Left ventricle myocardium inferior (tissue), 1 donor: ENCODE results near the gene LRRC71. TPM values are rescaled to one million over a fixed set of nuclear protein-coding genes. Genes with fewer than 3 reads are reported as not detected.

ENCODE experiments used
- DNase-seq: peaks from one replicate; pipeline ENCODE4 v3.0.0-alpha.2; 2020
- H3K27ac ChIP-seq: fragments of 200-600 bp; replicated peaks from 2 replicates; pipeline ENCODE4 v1.8.0; 2021
- H3K27me3 ChIP-seq: fragments of 200-600 bp; 2 replicates; pipeline ENCODE4 v1.8.0; 2021; ENCODE audit warnings: low read depth
- H3K36me3 ChIP-seq: fragments of 200-600 bp; 2 replicates; pipeline ENCODE4 v1.8.0; 2021
- H3K4me1 ChIP-seq: fragments of 200-600 bp; 2 replicates; pipeline ENCODE4 v1.8.0; 2021
- H3K4me3 ChIP-seq: fragments of 200-600 bp; 2 replicates; pipeline ENCODE4 v1.8.0; 2021; ENCODE audit warnings: mild to moderate bottlenecking, moderate library complexity
- H3K9me3 ChIP-seq: fragments of 200-600 bp; replicated peaks from 2 replicates; pipeline ENCODE4 v1.8.0; 2021
- CTCF ChIP-seq: fragments of 200-600 bp; IDR thresholded peaks from 2 replicates; pipeline ENCODE4 v1.8.0; 2021; ENCODE audit warnings: antibody characterized with exemption, mild to moderate bottlenecking, borderline replicate concordance
- intact Hi-C: fragments of 100-400 bp; cut with micrococcal nuclease; formaldehyde crosslinking; loops from one replicate; pipeline ENCODE4 v1.11.0; 2022
- total RNA-seq: library from RNA; stranded (reverse); fragmentation: NEBNext Ultra II Directional; extraction: Animal tissue kit (Norgen Biotek cat#: 25700); gene quantifications from one replicate; pipeline ENCODE4 v1.2.1, GENCODE V29; 2021
- donor health status: DM: no; HTN: yes; CAD: no; lungs with severe emphysema.

LRRC71 gene
- total RNA-seq, 1 donor from 2014 or later, result 0.27 TPM

GRCh38 chr1:156895455-156895812 is 25.0 kb upstream of the LRRC71 start:
- Histone ChIP-seq H3K4me1 (peaks cover 84% of the 10 kb centered on the region), H3K36me3 (no peaks in the 10 kb centered on the region), H3K27ac (peak overlapping the region; percentile 94), H3K27me3 (peaks cover 48% of the 10 kb centered on the region), H3K9me3 (no peaks in the 10 kb centered on the region), H3K4me3 (peak overlapping the region; percentile 72)
- intact Hi-C loops, result no loop called here
- DNase-seq, result no peak
- no peak for TF ChIP-seq CTCF

- peak overlapping the region; percentile 72 for H3K4me3 ChIP-seq
Measured at GRCh38 chr1:156895927-156896326, 24.5 kb upstream of the LRRC71 start.

GRCh38 chr1:156896490-156897033 is 23.9 kb upstream of the LRRC71 start:
- Histone ChIP-seq H3K27me3 (peaks cover 51% of the 10 kb centered on the region), H3K27ac (peak overlapping the region; percentile 94), H3K36me3 (no peaks in the 10 kb centered on the region), H3K9me3 (no peaks in the 10 kb centered on the region), H3K4me1 (peaks cover 95% of the 10 kb centered on the region), H3K4me3 (peak overlapping the region; percentile 72)
- no peak for DNase-seq
- TF ChIP-seq CTCF, result no peak
- intact Hi-C loops, result no loop called here

More at GRCh38 chr1:156895927-156896326, 24.5 kb upstream of the LRRC71 start:
- Histone ChIP-seq H3K27ac (peak overlapping the region; percentile 94), H3K36me3 (no peaks in the 10 kb centered on the region), H3K27me3 (peaks cover 51% of the 10 kb centered on the region), H3K4me1 (peaks cover 89% of the 10 kb centered on the region), H3K9me3 (no peaks in the 10 kb centered on the region)
- TF ChIP-seq CTCF, result no peak
- DNase-seq, result no peak
- intact Hi-C loops, result no loop called here

GRCh38 chr1:156897078-156897825 is 23.2 kb upstream of the LRRC71 start:
- Histone ChIP-seq H3K9me3 (no peaks in the 10 kb centered on the region), H3K27ac (peak overlapping the region; percentile 94), H3K27me3 (peaks cover 51% of the 10 kb centered on the region), H3K36me3 (no peaks in the 10 kb centered on the region), H3K4me1 (peaks cover 99% of the 10 kb centered on the region), H3K4me3 (peak overlapping the region; percentile 72)
- intact Hi-C loops, result no loop called here
- no peak for TF ChIP-seq CTCF
- DNase-seq, result no peak

GRCh38 chr1:156898161-156898566 is 22.3 kb upstream of the LRRC71 start:
- Histone ChIP-seq H3K4me1 (peaks cover 100% of the 10 kb centered on the region), H3K9me3 (no peaks in the 10 kb centered on the region), H3K36me3 (no peaks in the 10 kb centered on the region), H3K27ac (peak overlapping the region; percentile 94), H3K4me3 (peak overlapping the region; percentile 72), H3K27me3 (peaks cover 45% of the 10 kb centered on the region)
- DNase-seq, result peak; percentile 65
- no peak for TF ChIP-seq CTCF
- intact Hi-C loops, result no loop called here
